Osteoblast (primary cell): ENCODE results near the gene MRC1. TPM values are rescaled to one million over a fixed set of nuclear protein-coding genes. Genes with fewer than 3 reads are reported as not detected.

Experiments
- DNase-seq: peaks from one replicate; pipeline ENCODE4 v3.0.0; 2011; ENCODE audit warnings: low spot score, mixed read lengths; ENCODE audit not compliant: insufficient read length; ENCODE audit errors: missing footprints
- H2AFZ ChIP-seq: 2 replicates; pipeline ENCODE4 v1.6.0; 2011; ENCODE audit warnings: mild to moderate bottlenecking, low read length
- H3K27ac ChIP-seq: 2 replicates; pipeline ENCODE4 v1.5.1; 2011; ENCODE audit warnings: mild to moderate bottlenecking, low read depth, low read length, moderate library complexity
- H3K27me3 ChIP-seq: 2 replicates; pipeline ENCODE4 v1.6.0; 2012; ENCODE audit warnings: mild to moderate bottlenecking, control low read depth, inconsistent platforms, low read length, moderate library complexity; ENCODE audit not compliant: insufficient read depth
- H3K36me3 ChIP-seq: 2 replicates; pipeline ENCODE4 v1.5.1; 2011; ENCODE audit warnings: mild to moderate bottlenecking, low read length, control low read depth, moderate library complexity; ENCODE audit not compliant: insufficient read depth
- H3K4me1 ChIP-seq: 2 replicates; pipeline ENCODE4 v1.5.1; 2011; ENCODE audit warnings: mild to moderate bottlenecking, low read length, control low read depth, moderate library complexity; ENCODE audit not compliant: insufficient read depth
- H3K4me2 ChIP-seq: 2 replicates; pipeline ENCODE4 v1.6.0; 2011; ENCODE audit warnings: mild to moderate bottlenecking, low read length; ENCODE audit not compliant: insufficient read depth
- H3K4me3 ChIP-seq: fragments of 200-600 bp; sonication (generic); 3 replicates; pipeline ENCODE4 v1.5.1; 2012; ENCODE audit warnings: mild to moderate bottlenecking, low read length, inconsistent platforms; ENCODE audit not compliant: insufficient read depth
- H3K79me2 ChIP-seq: 2 replicates; pipeline ENCODE4 v1.6.0; 2012; ENCODE audit warnings: mild to moderate bottlenecking, low read length, control low read depth, inconsistent platforms; ENCODE audit not compliant: insufficient read depth
- H3K9me3 ChIP-seq: 2 replicates; pipeline ENCODE4 v1.5.1; 2011; ENCODE audit warnings: low read depth, low read length, control low read depth
- H4K20me1 ChIP-seq: 2 replicates; pipeline ENCODE4 v1.6.0; 2012; ENCODE audit warnings: mild to moderate bottlenecking, low read length, control low read depth; ENCODE audit not compliant: insufficient read depth
- total RNA-seq: library from RNA; depleted of rRNA; stranded (reverse); fragments of >200 nt; gene quantifications from 2 replicates; pipeline ENCODE4 v1.2.3, GENCODE V29; 2012
- TF ChIP-seq, protein P1 (sequence below): IDR thresholded peaks from 2 replicates; pipeline ENCODE4 v1.5.1; 2011; ENCODE audit warnings: mild to moderate bottlenecking, low read depth, low read length, moderate library complexity; ENCODE audit errors: extremely low read depth

MRC1 gene
- total RNA-seq, 1 donor = 0.36 TPM

DNA sequence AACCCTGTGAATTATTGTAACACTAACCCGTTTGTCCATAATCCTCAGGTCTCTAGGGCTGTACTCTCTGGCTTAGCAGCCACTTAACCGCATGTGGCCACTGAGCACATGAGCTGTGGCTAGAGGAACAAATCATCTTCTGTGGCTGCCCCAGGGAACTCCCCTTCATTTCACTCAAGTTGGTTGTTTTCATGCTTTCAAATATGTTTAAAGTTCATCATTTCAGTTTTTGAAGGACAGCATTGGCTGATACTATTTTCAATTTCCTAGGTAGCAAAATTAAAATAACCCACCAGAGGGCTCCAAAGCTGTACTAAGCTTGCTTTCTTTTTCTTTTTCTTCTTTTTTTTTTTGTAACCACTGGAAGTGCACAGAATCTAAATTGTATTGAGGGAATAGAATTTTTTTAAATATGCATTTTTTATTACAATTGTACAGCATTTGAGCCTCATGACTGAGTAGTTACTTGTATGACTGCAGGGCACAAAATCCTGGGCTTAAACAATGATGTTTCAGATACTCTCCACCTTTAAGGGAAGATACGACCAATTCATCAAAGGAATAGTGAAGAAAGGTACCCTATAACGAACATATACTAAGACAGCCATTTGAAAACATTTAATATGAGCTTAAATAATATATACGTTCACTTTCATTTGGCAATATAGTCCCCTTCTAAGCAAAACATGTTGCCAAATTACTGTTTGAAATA, 38.6 kb downstream of the MRC1 start:
- Histone ChIP-seq H3K9me3 (no peaks in the 10 kb centered on the region), H3K27me3 (no peaks in the 10 kb centered on the region), H3K27ac (no peak overlapping the region), H3K36me3 (no peaks in the 10 kb centered on the region), H3K4me3 (no peak overlapping the region), H4K20me1 (no peaks in the 10 kb centered on the region), H3K79me2 (no peaks in the 10 kb centered on the region), H3K4me2 (peak overlapping the region; percentile 47), H2AFZ (peak overlapping the region; percentile 48), H3K4me1 (peaks cover 5% of the 10 kb centered on the region)
- TF ChIP-seq, protein P1, sequence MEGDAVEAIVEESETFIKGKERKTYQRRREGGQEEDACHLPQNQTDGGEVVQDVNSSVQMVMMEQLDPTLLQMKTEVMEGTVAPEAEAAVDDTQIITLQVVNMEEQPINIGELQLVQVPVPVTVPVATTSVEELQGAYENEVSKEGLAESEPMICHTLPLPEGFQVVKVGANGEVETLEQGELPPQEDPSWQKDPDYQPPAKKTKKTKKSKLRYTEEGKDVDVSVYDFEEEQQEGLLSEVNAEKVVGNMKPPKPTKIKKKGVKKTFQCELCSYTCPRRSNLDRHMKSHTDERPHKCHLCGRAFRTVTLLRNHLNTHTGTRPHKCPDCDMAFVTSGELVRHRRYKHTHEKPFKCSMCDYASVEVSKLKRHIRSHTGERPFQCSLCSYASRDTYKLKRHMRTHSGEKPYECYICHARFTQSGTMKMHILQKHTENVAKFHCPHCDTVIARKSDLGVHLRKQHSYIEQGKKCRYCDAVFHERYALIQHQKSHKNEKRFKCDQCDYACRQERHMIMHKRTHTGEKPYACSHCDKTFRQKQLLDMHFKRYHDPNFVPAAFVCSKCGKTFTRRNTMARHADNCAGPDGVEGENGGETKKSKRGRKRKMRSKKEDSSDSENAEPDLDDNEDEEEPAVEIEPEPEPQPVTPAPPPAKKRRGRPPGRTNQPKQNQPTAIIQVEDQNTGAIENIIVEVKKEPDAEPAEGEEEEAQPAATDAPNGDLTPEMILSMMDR = peak; percentile 66
- DNase-seq = no peak

DNA sequence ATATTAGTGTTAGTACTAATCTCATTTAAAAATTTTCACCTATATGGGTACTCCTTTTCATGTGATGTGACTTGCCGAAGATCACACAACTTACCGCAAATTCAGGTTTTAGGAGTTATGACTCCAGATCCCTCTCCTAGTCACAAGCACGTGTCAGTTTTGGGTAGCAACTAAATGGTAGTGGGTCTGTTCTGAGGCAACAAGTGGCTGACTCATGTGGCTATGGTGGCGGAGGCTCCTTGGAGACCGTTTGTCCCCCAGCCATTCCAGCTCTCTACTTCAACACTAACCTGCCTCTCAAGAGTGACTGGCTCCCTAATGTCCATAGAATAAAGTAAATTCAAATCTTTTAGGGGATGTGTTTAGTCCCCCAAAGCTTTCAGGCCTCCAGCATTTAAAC, 39.5 kb downstream of the MRC1 start:
- no peak for DNase-seq
- Histone ChIP-seq H3K36me3 (no peaks in the 10 kb centered on the region), H3K27me3 (no peaks in the 10 kb centered on the region), H3K79me2 (no peaks in the 10 kb centered on the region), H3K4me3 (no peak overlapping the region), H3K27ac (no peak overlapping the region), H3K9me3 (no peaks in the 10 kb centered on the region), H4K20me1 (no peaks in the 10 kb centered on the region), H3K4me1 (peaks cover 5% of the 10 kb centered on the region), H3K4me2 (no peak overlapping the region), H2AFZ (no peak overlapping the region)
- TF ChIP-seq, protein P1 = no peak

DNA sequence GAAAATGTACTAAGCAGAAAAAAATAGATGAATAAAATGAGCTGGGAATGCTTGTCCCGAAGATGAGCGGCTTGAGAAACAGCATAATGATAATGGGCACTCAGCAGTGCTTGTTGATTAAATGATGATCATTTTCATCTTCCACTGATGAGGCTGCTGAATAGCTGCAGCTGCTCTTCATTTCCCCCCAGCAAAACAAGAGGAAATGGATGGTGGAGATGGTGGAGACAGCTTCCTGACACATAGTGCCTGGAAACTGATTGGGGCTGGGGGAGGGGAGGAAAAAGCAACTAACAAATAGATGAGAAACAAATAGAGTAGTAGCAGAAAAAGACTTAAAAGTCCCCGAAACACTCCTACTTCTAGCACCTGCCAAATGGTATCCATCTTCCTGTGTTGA, 41.4 kb downstream of the MRC1 start:
- TF ChIP-seq, protein P1 = no peak
- no peaks in the 10 kb centered on the region for H3K79me2 ChIP-seq
- H3K4me2 ChIP-seq = no peak overlapping the region
- H4K20me1 ChIP-seq = no peaks in the 10 kb centered on the region
- H2AFZ ChIP-seq = no peak overlapping the region
- no peaks in the 10 kb centered on the region for H3K9me3 ChIP-seq
- no peak overlapping the region for H3K4me3 ChIP-seq
- DNase-seq = no peak
- H3K27me3 ChIP-seq = no peaks in the 10 kb centered on the region
- H3K36me3 ChIP-seq = no peaks in the 10 kb centered on the region
- peaks cover 9% of the 10 kb centered on the region for H3K4me1 ChIP-seq
- no peak overlapping the region for H3K27ac ChIP-seq

DNA sequence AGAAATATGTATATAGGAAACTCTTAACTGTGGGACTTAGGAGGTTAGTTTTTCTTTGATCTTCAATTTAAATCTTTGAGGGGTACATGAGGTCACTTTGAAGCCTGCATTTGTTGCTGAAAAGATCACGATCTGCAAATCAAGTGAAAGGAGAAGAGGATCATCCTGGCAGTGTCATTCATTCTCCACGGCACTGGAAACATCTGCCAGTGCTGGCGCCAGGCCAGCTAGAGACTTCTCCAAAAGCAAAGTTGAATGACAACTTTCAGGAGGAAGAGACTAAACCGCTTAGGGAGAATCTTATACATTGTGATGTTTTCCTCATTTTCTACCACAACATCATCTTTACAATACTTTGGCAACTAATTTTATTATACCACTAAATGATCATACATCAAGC, 42.5 kb downstream of the MRC1 start:
- no peak overlapping the region for H3K4me2 ChIP-seq
- H3K4me3 ChIP-seq = no peak overlapping the region
- DNase-seq = no peak
- H3K27ac ChIP-seq = no peak overlapping the region
- H3K4me1 ChIP-seq = peaks cover 9% of the 10 kb centered on the region
- no peaks in the 10 kb centered on the region for H3K79me2 ChIP-seq
- no peaks in the 10 kb centered on the region for H3K27me3 ChIP-seq
- TF ChIP-seq, protein P1 = no peak
- H2AFZ ChIP-seq = no peak overlapping the region
- no peaks in the 10 kb centered on the region for H3K36me3 ChIP-seq
- H4K20me1 ChIP-seq = no peaks in the 10 kb centered on the region
- H3K9me3 ChIP-seq = no peaks in the 10 kb centered on the region
